ENCODE results near the gene NDUFC1.
"Not testable (repeated sequence)": the region's sequence is repeated elsewhere in the genome, so short reads cannot be mapped to it uniquely, and the experiment has no call there.

Gene NDUFC1

GRCh38 chr4:139324620-139325019 is 22.3 kb upstream of the NDUFC1 start:
- no peak overlapping the region for H3K4me3 ChIP-seq (ENCODE audit: low read length)
- TF ChIP-seq CTCF (IDR thresholded peaks at IDR 0.05; ENCODE audit: insufficient read depth, low read depth, low read length, missing control alignments), result no peak

GRCh38 chr4:139322541-139322940 is 20.3 kb upstream of the NDUFC1 start:
- not testable (repeated sequence) for H3K4me3 ChIP-seq (ENCODE audit: low read length); DNase-seq (ENCODE audit: low read depth)

More at GRCh38 chr4:139324620-139325019, 22.3 kb upstream of the NDUFC1 start:
- no peak for DNase-seq (ENCODE audit: low read depth)

- not testable (repeated sequence) for H3K4me3 ChIP-seq (ENCODE audit: low read length); DNase-seq (ENCODE audit: low read depth)
Observed at GRCh38 chr4:139322070-139322469, 19.8 kb upstream of the NDUFC1 start.

GRCh38 chr4:139319571-139319970 is 17.3 kb upstream of the NDUFC1 start:
- no peak for TF ChIP-seq CTCF (IDR thresholded peaks at IDR 0.05; ENCODE audit: insufficient read depth, low read depth, low read length, missing control alignments)
- no peak overlapping the region for H3K4me3 ChIP-seq (ENCODE audit: low read length)
- DNase-seq (ENCODE audit: low read depth), result no peak

GRCh38 chr4:139317635-139318034 is 15.4 kb upstream of the NDUFC1 start:
- no peak overlapping the region for H3K4me3 ChIP-seq (ENCODE audit: low read length)
- TF ChIP-seq CTCF (IDR thresholded peaks at IDR 0.05; ENCODE audit: insufficient read depth, low read depth, low read length, missing control alignments), result no peak
- no peak for DNase-seq (ENCODE audit: low read depth)

GRCh38 chr4:139316733-139317132 is 14.5 kb upstream of the NDUFC1 start:
- no peak overlapping the region for H3K4me3 ChIP-seq (ENCODE audit: low read length)
- TF ChIP-seq CTCF (IDR thresholded peaks at IDR 0.05; ENCODE audit: insufficient read depth, low read depth, low read length, missing control alignments), result no peak
- DNase-seq (ENCODE audit: low read depth), result no peak

- no peak overlapping the region for H3K4me3 ChIP-seq (ENCODE audit: low read length)
- no peak for DNase-seq (ENCODE audit: low read depth)
Observed at GRCh38 chr4:139315221-139315675, 13.0 kb upstream of the NDUFC1 start.

More at GRCh38 chr4:139315221-139315675, 13.0 kb upstream of the NDUFC1 start:
- TF ChIP-seq CTCF (IDR thresholded peaks at IDR 0.05; ENCODE audit: insufficient read depth, low read depth, low read length, missing control alignments), result no peak

Data from epithelial cell of esophagus (primary cell).